Breast epithelium (tissue), 3 donors: Measurements from ENCODE around the gene DACT3.

Experiments used
- POLR2A ChIP-seq: fragments of 450-650 bp; IDR thresholded peaks from one replicate; pipeline ENCODE4 v1.6.1; 2016; ENCODE audit warnings: antibody characterized with exemption, mild to moderate bottlenecking, moderate library complexity
- TF ChIP-seq, protein P1 (sequence below), 3 donors: fragments of 450-650 bp; IDR thresholded peaks; one replicate each; pipeline ENCODE4 v1.5.1; 2016 to 2017; ENCODE audit warnings: antibody characterized with exemption in 3 of 3, mild to moderate bottlenecking in 3 of 3, moderate library complexity in 3 of 3

DNA sequence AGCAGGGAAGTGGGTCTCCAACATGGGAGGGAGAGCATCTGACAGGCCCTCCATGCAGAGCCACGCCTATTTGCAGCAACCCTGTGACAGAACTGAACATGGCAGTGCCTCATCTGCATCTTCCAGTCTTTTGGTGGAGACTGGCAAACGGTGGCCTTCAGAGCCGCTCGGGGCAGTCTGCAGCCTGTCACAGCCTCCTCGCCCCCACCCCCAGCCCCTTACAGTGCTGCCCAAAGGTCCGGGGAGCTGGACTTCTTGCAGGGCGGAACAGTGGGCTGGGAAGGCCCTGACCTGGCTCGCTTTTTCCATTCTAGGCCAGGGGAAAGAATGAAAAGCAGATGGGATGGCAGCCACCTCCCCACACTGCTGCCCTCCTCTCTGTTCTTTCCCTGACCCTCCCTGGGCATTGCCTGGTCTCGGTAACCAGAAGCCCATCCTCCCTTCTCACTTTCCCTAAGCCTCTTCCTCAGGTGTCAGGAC is 57.2 kb downstream of the DACT3 start:
- TF ChIP-seq, protein P1, sequence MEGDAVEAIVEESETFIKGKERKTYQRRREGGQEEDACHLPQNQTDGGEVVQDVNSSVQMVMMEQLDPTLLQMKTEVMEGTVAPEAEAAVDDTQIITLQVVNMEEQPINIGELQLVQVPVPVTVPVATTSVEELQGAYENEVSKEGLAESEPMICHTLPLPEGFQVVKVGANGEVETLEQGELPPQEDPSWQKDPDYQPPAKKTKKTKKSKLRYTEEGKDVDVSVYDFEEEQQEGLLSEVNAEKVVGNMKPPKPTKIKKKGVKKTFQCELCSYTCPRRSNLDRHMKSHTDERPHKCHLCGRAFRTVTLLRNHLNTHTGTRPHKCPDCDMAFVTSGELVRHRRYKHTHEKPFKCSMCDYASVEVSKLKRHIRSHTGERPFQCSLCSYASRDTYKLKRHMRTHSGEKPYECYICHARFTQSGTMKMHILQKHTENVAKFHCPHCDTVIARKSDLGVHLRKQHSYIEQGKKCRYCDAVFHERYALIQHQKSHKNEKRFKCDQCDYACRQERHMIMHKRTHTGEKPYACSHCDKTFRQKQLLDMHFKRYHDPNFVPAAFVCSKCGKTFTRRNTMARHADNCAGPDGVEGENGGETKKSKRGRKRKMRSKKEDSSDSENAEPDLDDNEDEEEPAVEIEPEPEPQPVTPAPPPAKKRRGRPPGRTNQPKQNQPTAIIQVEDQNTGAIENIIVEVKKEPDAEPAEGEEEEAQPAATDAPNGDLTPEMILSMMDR (IDR thresholded peaks at IDR 0.05): no peak
- TF ChIP-seq POLR2A: no peak
